GM18526 (cell line): ENCODE measurements around the gene KLHL8.

ENCODE experiments used
- POLR2A ChIP-seq: IDR thresholded peaks from 3 replicates; pipeline ENCODE4 v1.6.1; 2011; ENCODE audit not compliant: insufficient read length; ENCODE audit errors: extremely low read depth

KLHL8 gene

GRCh38 chr4:87220094-87220822 is at the start of gene KLHL8:
KLHL8 (minus strand) TSS chr4:87220618; CDS start chr4:87195539, 25,079 bp downstream.
- TF ChIP-seq POLR2A = peak; percentile 93

- no peak for TF ChIP-seq POLR2A
These were observed 49.7 kb upstream of the KLHL8 start for GRCh38 chr4:87270144-87270543.

GRCh38 chr4:87268411-87268810 is 48.0 kb upstream of the KLHL8 start:
- TF ChIP-seq POLR2A = no peak

GRCh38 chr4:87266986-87267385 is 46.6 kb upstream of the KLHL8 start:
- TF ChIP-seq POLR2A = no peak

- TF ChIP-seq POLR2A = no peak
These were observed 42.5 kb upstream of the KLHL8 start for GRCh38 chr4:87262886-87263285.

GRCh38 chr4:87260477-87260876 is 40.1 kb upstream of the KLHL8 start:
- TF ChIP-seq POLR2A = no peak

GRCh38 chr4:87258677-87259076 is 38.3 kb upstream of the KLHL8 start:
- TF ChIP-seq POLR2A = no peak

GRCh38 chr4:87257523-87257922 is 37.1 kb upstream of the KLHL8 start:
- TF ChIP-seq POLR2A = no peak

GRCh38 chr4:87255755-87256154 is 35.3 kb upstream of the KLHL8 start:
- no peak for TF ChIP-seq POLR2A

GRCh38 chr4:87251106-87251505 is 30.7 kb upstream of the KLHL8 start:
- TF ChIP-seq POLR2A = no peak

GRCh38 chr4:87250294-87250693 is 29.9 kb upstream of the KLHL8 start:
- TF ChIP-seq POLR2A = no peak

GRCh38 chr4:87249332-87250019 is 29.1 kb upstream of the KLHL8 start:
- TF ChIP-seq POLR2A = no peak

- TF ChIP-seq POLR2A = no peak
These were observed 23.1 kb upstream of the KLHL8 start for GRCh38 chr4:87243426-87244053.

GRCh38 chr4:87241336-87241735 is 20.9 kb upstream of the KLHL8 start:
- no peak for TF ChIP-seq POLR2A

GRCh38 chr4:87240341-87240740 is 19.9 kb upstream of the KLHL8 start:
- no peak for TF ChIP-seq POLR2A

GRCh38 chr4:87239821-87240220 is 19.4 kb upstream of the KLHL8 start:
- no peak for TF ChIP-seq POLR2A
